Liver (tissue), 9 donors: ENCODE results near the gene HMGN4. TPM values are rescaled to one million over a fixed set of nuclear protein-coding genes. Genes with fewer than 3 reads are reported as not detected.

Experiments used
- DNase-seq: peaks from one replicate; pipeline ENCODE4 v3.0.0-alpha.2; 2017; ENCODE audit warnings: low spot score
- H3K27ac ChIP-seq, 2 donors: one replicate each; pipeline ENCODE4 v1.7.0; 2013; ENCODE audit warnings: inconsistent platforms in 2 of 2, low read length in 2 of 2, control low read depth in 1 of 2, low read depth in 1 of 2, mild to moderate bottlenecking in 1 of 2
- H3K27me3 ChIP-seq, 4 donors: one replicate each; pipeline versions ENCODE4 v1.6.1 to v1.7.0; 2013; ENCODE audit warnings: low read length in 3 of 4, inconsistent platforms in 1 of 4, mild to moderate bottlenecking in 1 of 4, moderate library complexity in 1 of 4; ENCODE audit not compliant: control insufficient read depth in 4 of 4, insufficient read depth in 4 of 4
- H3K36me3 ChIP-seq, 4 donors: one replicate each; pipeline versions ENCODE4 v1.6.1 to v1.7.0; 2013; ENCODE audit warnings: low read length in 3 of 4, mild to moderate bottlenecking in 3 of 4, low read depth in 1 of 4, moderate library complexity in 1 of 4; ENCODE audit not compliant: control insufficient read depth in 4 of 4, insufficient read depth in 3 of 4
- H3K4me1 ChIP-seq, 4 donors: one replicate each; pipeline versions ENCODE4 v1.6.1 to v1.7.0; 2013; ENCODE audit warnings: low read length in 3 of 4, mild to moderate bottlenecking in 3 of 4, moderate library complexity in 1 of 4; ENCODE audit not compliant: control insufficient read depth in 4 of 4, insufficient read depth in 4 of 4
- H3K4me3 ChIP-seq, 3 donors: one replicate each; pipeline versions ENCODE4 v1.6.1 to v1.7.0; 2013; ENCODE audit warnings: low read length in 3 of 3, control low read depth in 1 of 3, low read depth in 1 of 3, mild to moderate bottlenecking in 1 of 3
- H3K9ac ChIP-seq, 2 donors: one replicate each; pipeline ENCODE4 v1.7.0; 2013; ENCODE audit warnings: low read length in 2 of 2, mild to moderate bottlenecking in 2 of 2, moderate library complexity in 2 of 2, control low read depth in 1 of 2, low read depth in 1 of 2
- H3K9me3 ChIP-seq, 4 donors: one replicate each; pipeline versions ENCODE4 v1.6.1 to v1.7.0; 2013; ENCODE audit warnings: low read length in 3 of 4; ENCODE audit not compliant: control insufficient read depth in 4 of 4
- ATF3 ChIP-seq: IDR thresholded peaks from 2 replicates; pipeline ENCODE4 v1.6.1; 2016; ENCODE audit warnings: antibody characterized with exemption
- EGR1 ChIP-seq, 2 donors: IDR thresholded peaks; 2 replicates each; pipeline ENCODE4 v1.6.1; 2016 to 2018; ENCODE audit warnings: antibody characterized with exemption in 2 of 2, low read depth in 2 of 2
- FOXA2 ChIP-seq: IDR thresholded peaks from 2 replicates; pipeline ENCODE4 v1.6.1; 2016; ENCODE audit warnings: antibody characterized with exemption
- GABPA ChIP-seq, 2 donors: IDR thresholded peaks in 1 of 2; conservative IDR thresholded peaks in 1 of 2; 2 replicates each; pipeline ENCODE4 v1.6.1; 2016; ENCODE audit warnings: antibody characterized with exemption in 2 of 2, mild to moderate bottlenecking in 1 of 2, moderate library complexity in 1 of 2
- HNF4A ChIP-seq, 2 donors: conservative IDR thresholded peaks; 2 replicates each; pipeline ENCODE4 v1.6.1; 2016; ENCODE audit warnings: antibody characterized with exemption in 2 of 2, mild to moderate bottlenecking in 2 of 2
- HNF4G ChIP-seq: IDR thresholded peaks from 2 replicates; pipeline ENCODE4 v1.6.1; 2016; ENCODE audit warnings: antibody characterized with exemption
- JUND ChIP-seq, 2 donors: IDR thresholded peaks; 2 replicates each; pipeline ENCODE4 v1.6.1; 2016; ENCODE audit warnings: antibody characterized with exemption in 2 of 2
- MAX ChIP-seq: IDR thresholded peaks from 2 replicates; pipeline ENCODE4 v1.6.1; 2016; ENCODE audit warnings: antibody characterized with exemption
- NR2F2 ChIP-seq: IDR thresholded peaks from 2 replicates; pipeline ENCODE4 v1.6.1; 2016; ENCODE audit warnings: antibody characterized with exemption
- RAD21 ChIP-seq, 2 donors: IDR thresholded peaks; 2 replicates each; pipeline ENCODE4 v1.6.1; 2016; ENCODE audit warnings: antibody characterized with exemption in 2 of 2, mild to moderate bottlenecking in 2 of 2
- RXRA ChIP-seq, 2 donors: IDR thresholded peaks; 2 replicates each; pipeline ENCODE4 v1.6.1; 2017 to 2018; ENCODE audit warnings: antibody characterized with exemption in 2 of 2, mild to moderate bottlenecking in 1 of 2
- SP1 ChIP-seq: IDR thresholded peaks from 2 replicates; pipeline ENCODE4 v1.6.1; 2018; ENCODE audit warnings: antibody characterized with exemption, mild to moderate bottlenecking
- TAF1 ChIP-seq: conservative IDR thresholded peaks from 2 replicates; pipeline ENCODE4 v1.6.1; 2016; ENCODE audit warnings: antibody characterized with exemption, mild to moderate bottlenecking
- YY1 ChIP-seq: IDR thresholded peaks from 2 replicates; pipeline ENCODE4 v1.6.1; 2016; ENCODE audit warnings: antibody characterized with exemption, mild to moderate bottlenecking
- ZBTB33 ChIP-seq: IDR thresholded peaks from 2 replicates; pipeline ENCODE4 v1.6.1; 2016; ENCODE audit warnings: antibody characterized with exemption
- WGBS: extraction: QIAGEN DNeasy Blood & Tissue Kit; methylation state at CpG from one replicate; pipeline ENCODE4 v1.1.7; 2013; 5-methylcytosine and 5-hydroxymethylcytosine counted together
- polyA plus RNA-seq, 2 donors: library from polyadenylated mRNA; stranded (reverse) in 1 of 2; unstranded in 1 of 2; fragments of 200-250 nt in 1 of 2; fragments of >200 nt in 1 of 2; fragmentation: Nextera tagmentation in 1 of 2; extraction: Ambion mirVana in 1 of 2; gene quantifications; one replicate each; pipeline versions ENCODE4 v1.2.1 to v1.2.3, GENCODE V29; 2013 to 2015
- total RNA-seq, 2 donors: library from RNA; depleted of rRNA; stranded (reverse); fragments of >200 nt; gene quantifications; one replicate each; pipeline ENCODE4 v1.2.3, GENCODE V29; 2014
- TF ChIP-seq, protein P1 (sequence below): IDR thresholded peaks from 2 replicates; pipeline ENCODE4 v1.6.1; 2016; ENCODE audit warnings: antibody characterized with exemption, mild to moderate bottlenecking
- donor health status: healthy.
- donor health status: healthy.
- donor health status: healthy.
- donor health status: healthy.
- donor health status: healthy.

HMGN4 gene
- total and polyA plus RNA-seq, 4 donors = 8.2 to 13.3 (median 10.1) TPM

- Histone ChIP-seq H3K9ac (no peak overlapping the region), H3K4me1 (no peaks in the 10 kb centered on the region), H3K27ac (no peak overlapping the region), H3K27me3 (no peaks in the 10 kb centered on the region), H3K36me3 (no peaks in the 10 kb centered on the region), H3K4me3 (no peak overlapping the region), H3K9me3 (no peaks in the 10 kb centered on the region)
- 54% methylated on average over 2 of the region's 2 CpGs for WGBS
- DNase-seq = no peak
- TF ChIP-seq YY1 (no peak), ZBTB33 (no peak), HNF4A (conservative IDR thresholded peaks at IDR 0.05) (peak in 1 of 2 donors; percentile 23), RXRA (IDR thresholded peaks at IDR 0.05) (no peak)
Measured at GRCh38 chr6:26514984-26515383, 23.2 kb upstream of the HMGN4 start.

DNA sequence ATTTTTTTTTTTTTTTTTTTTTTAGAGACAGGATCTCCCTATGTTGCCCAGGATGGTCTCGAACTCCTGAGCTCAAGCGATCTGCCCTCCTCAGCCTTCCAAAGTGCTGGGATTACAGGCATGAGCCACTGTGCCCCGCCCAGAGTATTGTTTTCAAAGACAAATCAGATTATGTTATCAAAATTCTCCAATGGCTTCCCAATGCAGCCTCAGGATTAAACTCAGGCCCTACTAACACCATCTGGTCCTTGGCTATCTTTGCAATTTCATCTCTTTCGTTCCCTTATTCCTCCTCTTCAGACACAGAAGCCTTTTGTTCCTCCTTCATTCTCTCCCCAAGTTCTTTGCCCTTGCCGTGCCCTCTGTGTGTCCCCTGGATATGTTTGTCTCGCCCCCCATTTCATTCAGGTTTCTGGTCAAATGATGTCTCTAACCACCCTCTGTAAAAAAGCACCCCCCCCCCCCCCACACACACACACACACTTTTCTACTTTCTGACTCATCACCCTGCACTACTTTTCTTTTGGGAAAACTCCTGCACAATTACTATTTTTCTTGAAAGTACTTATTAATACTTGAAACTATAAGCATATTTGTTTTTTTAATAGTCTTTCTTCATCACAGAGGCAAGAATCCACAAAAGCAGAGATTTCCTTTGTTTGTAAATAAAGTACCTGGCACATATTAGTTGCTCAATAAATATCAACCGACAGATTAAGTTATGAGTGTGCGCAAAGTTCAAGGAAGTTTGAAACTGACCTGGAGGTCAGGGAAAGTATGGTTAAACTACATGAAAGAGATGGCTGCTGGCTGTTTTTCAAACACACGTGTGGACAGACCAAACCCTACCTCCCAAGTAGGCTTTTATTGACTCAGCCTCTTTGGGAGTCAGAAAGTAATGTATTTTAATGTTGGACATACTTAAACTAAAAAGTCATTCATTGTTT, 21.4 kb upstream of the HMGN4 start:
- peaks cover 0 to 6% (median 1%) of the 10 kb centered on the region in 4 donors for H3K4me1 ChIP-seq
- no peaks in the 10 kb centered on the region for H3K27me3 ChIP-seq
- DNase-seq = no peak
- H3K9me3 ChIP-seq = no peaks in the 10 kb centered on the region
- H3K36me3 ChIP-seq = no peaks in the 10 kb centered on the region
- no peak overlapping the region for H3K27ac ChIP-seq
- no peak overlapping the region for H3K4me3 ChIP-seq
- WGBS = 71% methylated on average over 9 of the region's 9 CpGs
- TF ChIP-seq RXRA (IDR thresholded peaks at IDR 0.05) (no peak), GABPA (IDR thresholded peaks at IDR 0.05 in 1 of 2, conservative IDR thresholded peaks at IDR 0.05 in 1 of 2) (no peak), HNF4A (conservative IDR thresholded peaks at IDR 0.05) (no peak), FOXA2 (no peak), RAD21 (IDR thresholded peaks at IDR 0.05) (no peak)
- no peak overlapping the region for H3K9ac ChIP-seq

DNA sequence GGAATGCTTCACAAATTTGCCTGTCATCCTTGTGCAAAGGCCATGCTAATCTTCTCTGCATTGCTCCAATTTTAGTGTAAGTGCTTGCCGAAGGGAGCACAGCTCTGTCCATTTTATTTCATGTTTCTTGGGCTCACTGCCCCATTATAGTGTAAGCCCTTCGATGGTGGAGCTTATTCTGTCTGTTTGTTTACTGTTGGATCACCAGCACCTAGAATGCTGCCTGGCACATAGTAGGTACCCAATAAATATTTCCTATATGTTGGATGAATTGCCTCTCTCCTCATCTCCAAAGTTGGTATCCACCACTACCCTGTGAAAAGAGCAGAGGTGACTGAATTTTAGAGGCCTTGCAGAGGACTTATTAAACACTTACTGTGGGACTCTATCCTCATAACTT, 18.8 kb upstream of the HMGN4 start:
- no peak for TF ChIP-seq ZBTB33
- TF ChIP-seq RAD21 (IDR thresholded peaks at IDR 0.05) = no peak
- no peak for TF ChIP-seq RXRA (IDR thresholded peaks at IDR 0.05)
- TF ChIP-seq EGR1 (IDR thresholded peaks at IDR 0.05; ENCODE audit: low read depth in 2 of 2) = no peak
- TF ChIP-seq ATF3 = no peak
- TF ChIP-seq HNF4G = no peak
- TF ChIP-seq, protein P1, sequence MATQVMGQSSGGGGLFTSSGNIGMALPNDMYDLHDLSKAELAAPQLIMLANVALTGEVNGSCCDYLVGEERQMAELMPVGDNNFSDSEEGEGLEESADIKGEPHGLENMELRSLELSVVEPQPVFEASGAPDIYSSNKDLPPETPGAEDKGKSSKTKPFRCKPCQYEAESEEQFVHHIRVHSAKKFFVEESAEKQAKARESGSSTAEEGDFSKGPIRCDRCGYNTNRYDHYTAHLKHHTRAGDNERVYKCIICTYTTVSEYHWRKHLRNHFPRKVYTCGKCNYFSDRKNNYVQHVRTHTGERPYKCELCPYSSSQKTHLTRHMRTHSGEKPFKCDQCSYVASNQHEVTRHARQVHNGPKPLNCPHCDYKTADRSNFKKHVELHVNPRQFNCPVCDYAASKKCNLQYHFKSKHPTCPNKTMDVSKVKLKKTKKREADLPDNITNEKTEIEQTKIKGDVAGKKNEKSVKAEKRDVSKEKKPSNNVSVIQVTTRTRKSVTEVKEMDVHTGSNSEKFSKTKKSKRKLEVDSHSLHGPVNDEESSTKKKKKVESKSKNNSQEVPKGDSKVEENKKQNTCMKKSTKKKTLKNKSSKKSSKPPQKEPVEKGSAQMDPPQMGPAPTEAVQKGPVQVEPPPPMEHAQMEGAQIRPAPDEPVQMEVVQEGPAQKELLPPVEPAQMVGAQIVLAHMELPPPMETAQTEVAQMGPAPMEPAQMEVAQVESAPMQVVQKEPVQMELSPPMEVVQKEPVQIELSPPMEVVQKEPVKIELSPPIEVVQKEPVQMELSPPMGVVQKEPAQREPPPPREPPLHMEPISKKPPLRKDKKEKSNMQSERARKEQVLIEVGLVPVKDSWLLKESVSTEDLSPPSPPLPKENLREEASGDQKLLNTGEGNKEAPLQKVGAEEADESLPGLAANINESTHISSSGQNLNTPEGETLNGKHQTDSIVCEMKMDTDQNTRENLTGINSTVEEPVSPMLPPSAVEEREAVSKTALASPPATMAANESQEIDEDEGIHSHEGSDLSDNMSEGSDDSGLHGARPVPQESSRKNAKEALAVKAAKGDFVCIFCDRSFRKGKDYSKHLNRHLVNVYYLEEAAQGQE = no peak
- no peak for TF ChIP-seq NR2F2
- TF ChIP-seq TAF1 = no peak
- TF ChIP-seq MAX = no peak
- TF ChIP-seq FOXA2 = no peak
- TF ChIP-seq YY1 = no peak
- TF ChIP-seq HNF4A (conservative IDR thresholded peaks at IDR 0.05) = no peak
- TF ChIP-seq SP1 = no peak
- no peak for TF ChIP-seq GABPA (IDR thresholded peaks at IDR 0.05 in 1 of 2, conservative IDR thresholded peaks at IDR 0.05 in 1 of 2)
- TF ChIP-seq JUND (IDR thresholded peaks at IDR 0.05) = no peak
- no peaks in the 10 kb centered on the region for H3K36me3 ChIP-seq
- H3K4me1 ChIP-seq = peaks cover 0 to 6% (median 1%) of the 10 kb centered on the region in 4 donors
- WGBS = 98% methylated on average over 2 of the region's 2 CpGs
- DNase-seq = no peak
- H3K9me3 ChIP-seq = no peaks in the 10 kb centered on the region
- no peaks in the 10 kb centered on the region for H3K27me3 ChIP-seq
- no peak overlapping the region for H3K27ac ChIP-seq
- no peak overlapping the region for H3K9ac ChIP-seq
- no peak overlapping the region for H3K4me3 ChIP-seq
